Heart right ventricle (tissue), 16 donors: ENCODE data around the gene SRSF8. TPM values are rescaled to one million over a fixed set of nuclear protein-coding genes. Genes with fewer than 3 reads are reported as not detected.

Experiments
- ATAC-seq, 8 donors: fragments of 200-7000 bp; cut with Tn5 transposase; one replicate each; pipeline ENCODE4 v1.9.1; 2020; ENCODE audit warnings: mild to moderate bottlenecking in 8 of 8, moderate library complexity in 8 of 8, moderate number of reproducible peaks in 1 of 8
- DNase-seq, 2 donors: peaks; one replicate each; pipeline ENCODE4 v3.0.0-alpha.2; 2020
- H3K27ac ChIP-seq, 10 donors: fragments of 200-600 bp; sonication (generic) in 2 of 10; one replicate each; pipeline versions ENCODE4 v1.5.0 to v1.8.0; 2020 to 2022; ENCODE audit warnings: mild to moderate bottlenecking in 3 of 10
- H3K27me3 ChIP-seq, 7 donors: fragments of 200-600 bp; one replicate each; pipeline ENCODE4 v1.8.0; 2021 to 2022; ENCODE audit warnings: mild to moderate bottlenecking in 2 of 7
- H3K36me3 ChIP-seq, 9 donors: fragments of 200-600 bp; sonication (generic) in 1 of 9; one replicate each; pipeline versions ENCODE4 v1.5.0 to v1.8.0; 2020 to 2022; ENCODE audit warnings: mild to moderate bottlenecking in 2 of 9
- H3K4me1 ChIP-seq, 9 donors: fragments of 200-600 bp; sonication (generic) in 1 of 9; one replicate each; pipeline versions ENCODE4 v1.5.0 to v1.8.0; 2020 to 2022; ENCODE audit warnings: mild to moderate bottlenecking in 4 of 9
- H3K4me3 ChIP-seq, 10 donors: fragments of 200-600 bp; sonication (generic) in 2 of 10; one replicate each; pipeline versions ENCODE4 v1.5.0 to v1.8.0; 2020 to 2022; ENCODE audit warnings: mild to moderate bottlenecking in 7 of 10, moderate library complexity in 2 of 10
- H3K9me3 ChIP-seq, 11 donors: fragments of 200-600 bp in 10 of 11; sonication (generic) in 2 of 11; one replicate each; pipeline versions ENCODE4 v1.5.0 to v1.8.0; 2013 to 2022; ENCODE audit warnings: mild to moderate bottlenecking in 2 of 11, control low read depth in 1 of 11, moderate library complexity in 1 of 11
- CTCF ChIP-seq, 9 donors: fragments of 200-600 bp; sonication (generic) in 2 of 9; IDR thresholded peaks; one replicate each; pipeline versions ENCODE4 v1.5.0 to v1.8.0; 2021 to 2022; ENCODE audit warnings: antibody characterized with exemption in 9 of 9, mild to moderate bottlenecking in 5 of 9, moderate library complexity in 1 of 9
- WGBS, 2 donors: extraction: QIAGEN DNeasy Blood & Tissue Kit; methylation state at CpG; one replicate each; pipeline ENCODE4 v1.1.7; 2013; ENCODE audit warnings: inconsistent platforms in 1 of 2; 5-methylcytosine and 5-hydroxymethylcytosine counted together
- intact Hi-C, 10 donors: fragments of 100-400 bp; cut with DNase I; formaldehyde crosslinking; loops; one replicate each; pipeline versions ENCODE4 v1.11.1 to v1.14.2; 2022
- polyA plus RNA-seq, 2 donors: library from polyadenylated mRNA; stranded (reverse); fragments of 200-250 nt; gene quantifications; one replicate each; pipeline ENCODE4 v1.2.3, GENCODE V29; 2013
- total RNA-seq, 10 donors: library from RNA; stranded (reverse); fragmentation: NEBNext Ultra II Directional in 3 of 10; extraction: Animal tissue kit (Norgen Biotek cat#: 25700) in 3 of 10; gene quantifications; one replicate each; pipeline versions ENCODE4 v1.2.1 to v1.2.4, GENCODE V29; 2021 to 2023
- donor health status: Arrhythmogenic right ventricular cardiomyopathy.
- donor health status: ischemic (EF 13 %, LVEDD 7.1; RV severe dilation, severe dysfunction).
- donor health status: healthy with polysubstance abuse.
- donor health status: DM: no; HTN: yes; CAD: no.
- donor health status: DM: no; HTN: no; CAD: no.
- donor health status: ischemic (EF 25% LVEDD 6.9; RV normal size, moderate dysfunction).
- donor health status: ischemic (EF 25% LVEDD 5.7; RV mildly dilated, moderate dysfunction).
- donor health status: healthy.
- donor health status: DM: yes; HTN: yes; CAD: no.
- donor health status: Ischemic cardiomyopathy.
- donor health status: ischemic (EF 35%, LVEDD 5.7; RV mildly dilated, moderate dysfunction).
- donor health status: nonischemic (EF 11% LVEDD 7.7; RV severe dilation, severe dysfunction).
- donor health status: DM: yes; HTN: yes; CAD: no.
- donor health status: PGD.
- donor health status: ischemic (EF 29% LVEDD 5.4; RV normal size, mild dysfunction).
- donor health status: nonischemic (EF 23%, LVEDD 6.1; RV moderate dilation, normal function).

Gene SRSF8
- total and polyA plus RNA-seq, 12 donors: 17.1 to 28.0 (median 20.8) TPM

- Histone ChIP-seq H3K36me3 (peaks cover 0 to 7% (median 0%) of the 10 kb centered on the region in 9 donors), H3K27me3 (no peaks in the 10 kb centered on the region), H3K4me1 (peaks cover 0 to 25% (median 15%) of the 10 kb centered on the region in 9 donors), H3K27ac (no peak overlapping the region), H3K9me3 (no peaks in the 10 kb centered on the region), H3K4me3 (no peak overlapping the region)
- no peak for DNase-seq
- peak in 1 of 8 donors; percentile 25 for ATAC-seq
- 36 to 60% methylated on average over 1 of the region's 1 CpG for WGBS, 2 donors
- no peak for TF ChIP-seq CTCF (IDR thresholded peaks at IDR 0.05)
- intact Hi-C loops: loop anchor here in 2 of 10 donors (10.0 kb wide), 1 partner anchor 688 kb away; no protein-coding TSS in a partner anchor
These were observed 9.7 kb downstream of the SRSF8 start for GRCh38 chr11:95076416-95076815.

- no peak overlapping the region for H3K27ac ChIP-seq
- intact Hi-C loops: loop anchor here in 2 of 10 donors (10.0 kb wide), 1 partner anchor 688 kb away; no protein-coding TSS in a partner anchor
- TF ChIP-seq CTCF (IDR thresholded peaks at IDR 0.05): no peak
- H3K4me1 ChIP-seq: peaks cover 0 to 30% (median 15%) of the 10 kb centered on the region in 9 donors
- H3K27me3 ChIP-seq: no peaks in the 10 kb centered on the region
- no peak overlapping the region for H3K4me3 ChIP-seq
- ATAC-seq (no peak), DNase-seq (no peak)
- peaks cover 0 to 1% (median 0%) of the 10 kb centered on the region in 9 donors for H3K36me3 ChIP-seq
- H3K9me3 ChIP-seq: no peaks in the 10 kb centered on the region
These were observed 10.3 kb downstream of the SRSF8 start for GRCh38 chr11:95076981-95077380.

GRCh38 chr11:95078526-95078925 lies 11.8 kb downstream of the SRSF8 start:
- no peak for DNase-seq
- intact Hi-C loops: loop anchor here in 2 of 10 donors (10.0 kb wide), 1 partner anchor 686 kb away; no protein-coding TSS in a partner anchor
- H3K36me3 ChIP-seq: no peaks in the 10 kb centered on the region
- no peaks in the 10 kb centered on the region for H3K27me3 ChIP-seq
- WGBS, 2 donors: 90 to 91% methylated on average over 1 of the region's 1 CpG
- peaks cover 0 to 31% (median 15%) of the 10 kb centered on the region in 9 donors for H3K4me1 ChIP-seq
- ATAC-seq: no peak
- H3K27ac ChIP-seq: no peak overlapping the region
- no peaks in the 10 kb centered on the region for H3K9me3 ChIP-seq
- no peak overlapping the region for H3K4me3 ChIP-seq
- TF ChIP-seq CTCF (IDR thresholded peaks at IDR 0.05): no peak

GRCh38 chr11:95081010-95081409 lies 14.3 kb downstream of the SRSF8 start:
- H3K4me3 ChIP-seq: no peak overlapping the region
- DNase-seq: no peak
- TF ChIP-seq CTCF (IDR thresholded peaks at IDR 0.05): no peak
- ATAC-seq: peak in 1 of 8 donors; percentile 15
- H3K27me3 ChIP-seq: no peaks in the 10 kb centered on the region
- H3K4me1 ChIP-seq: peaks cover 0 to 14% (median 0%) of the 10 kb centered on the region in 9 donors
- peak overlapping the region in 3 of 10 donors; percentile 27 to 64 (median 27) for H3K27ac ChIP-seq
- no peaks in the 10 kb centered on the region for H3K36me3 ChIP-seq
- intact Hi-C loops: no loop called here
- H3K9me3 ChIP-seq: no peaks in the 10 kb centered on the region
- WGBS, 2 donors: 62 to 63% methylated on average over 5 of the region's 5 CpGs
